A549 treated with Mapracorat at 1 μM for 4 hours (cell line): Measurements from ENCODE around the gene ARHGEF6. TPM values are rescaled to one million over a fixed set of nuclear protein-coding genes. Genes with fewer than 3 reads are reported as not detected.

Source experiments
- total RNA-seq: library from RNA; stranded (reverse); fragments of 200-300 nt; extraction: Qiagen RNA extraction; gene quantifications from 5 replicates; pipeline ENCODE4 v1.2.3, GENCODE V29; 2022

The ARHGEF6 gene
- 0.05 to 0.27 TPM (median 0.11 TPM) in 5 replicates for total RNA-seq

GRCh38 chrX:136780763-136781162 is at the start of gene ARHGEF6:
Gene ARHGEF6, minus strand, starts transcription at chrX:136780932. Its CDS starts 50 bp downstream, at chrX:136780882.

DNA sequence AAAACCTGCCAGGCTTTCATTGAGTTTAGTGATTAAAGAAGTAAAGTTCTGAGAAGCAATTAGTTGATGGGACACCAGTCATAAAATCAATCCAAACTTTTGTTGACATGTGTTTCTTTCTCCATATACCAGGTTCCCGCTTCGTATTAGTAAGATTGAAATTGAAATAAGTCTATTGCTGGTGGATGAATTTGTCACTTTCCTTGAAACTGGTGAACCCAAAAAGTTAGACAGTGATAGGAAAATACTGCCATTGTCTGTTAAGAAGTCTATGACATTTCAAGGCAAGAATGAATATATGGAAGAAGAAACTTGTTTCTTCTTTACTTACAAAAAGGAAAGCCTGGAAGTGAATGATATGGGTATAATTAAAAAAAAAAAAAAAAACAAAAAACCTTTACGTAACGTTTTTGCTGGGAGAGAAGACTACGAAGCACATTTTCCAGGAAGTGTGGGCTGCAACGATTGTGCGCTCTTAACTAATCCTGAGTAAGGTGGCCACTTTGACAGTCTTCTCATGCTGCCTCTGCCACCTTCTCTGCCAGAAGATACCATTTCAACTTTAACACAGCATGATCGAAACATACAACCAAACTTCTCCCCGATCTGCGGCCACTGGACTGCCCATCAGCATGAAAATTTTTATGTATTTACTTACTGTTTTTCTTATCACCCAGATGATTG is 132.9 kb downstream of the ARHGEF6 start, which contains the start of gene CD40LG:
Gene CD40LG, plus strand, starts transcription at position 482 of the 684 bp plus-strand sequence. Its CDS starts 91 bp downstream, at position 573.

Other genes starting within 250 kb of the ARHGEF6 start
- not detected in 5 replicates for gene VGLL1, start 248.7 kb downstream of the ARHGEF6 start, total RNA-seq
- not detected in 5 replicates for gene CD40LG, start 132.8 kb downstream of the ARHGEF6 start, total RNA-seq
- gene RBMX, start 99.8 kb upstream of the ARHGEF6 start, total RNA-seq, result 215 to 278 TPM (median 221 TPM) in 5 replicates